NT2/D1 (cell line): Measurements from ENCODE around the gene PRR29.
"Not testable (repeated sequence)": the region's sequence is repeated elsewhere in the genome, so short reads cannot be mapped to it uniquely, and the experiment has no call there.

Experiments used
- DNase-seq: peaks from one replicate; pipeline ENCODE4 v3.0.0-alpha.2; 2011; ENCODE audit warnings: low read depth, low spot score
- H3K27me3 ChIP-seq: 2 replicates; pipeline ENCODE4 v1.6.0; 2011; ENCODE audit warnings: mild to moderate bottlenecking; ENCODE audit not compliant: insufficient read length, insufficient read depth
- H3K36me3 ChIP-seq: 2 replicates; pipeline ENCODE4 v1.6.1; 2011; ENCODE audit warnings: mild to moderate bottlenecking, low read length, mixed read lengths; ENCODE audit not compliant: insufficient read depth, insufficient read length
- H3K4me1 ChIP-seq: 2 replicates; pipeline ENCODE4 v1.5.1; 2011; ENCODE audit not compliant: insufficient read depth, insufficient read length
- H3K4me3 ChIP-seq: 2 replicates; pipeline ENCODE4 v1.5.1; 2011; ENCODE audit warnings: low read depth; ENCODE audit not compliant: insufficient read length
- H3K9ac ChIP-seq: 2 replicates; pipeline ENCODE4 v1.6.0; 2011; ENCODE audit warnings: low read depth; ENCODE audit not compliant: insufficient read length
- H3K9me3 ChIP-seq: 2 replicates; pipeline ENCODE4 v1.5.1; 2011; ENCODE audit warnings: mild to moderate bottlenecking, low read length; ENCODE audit not compliant: insufficient read depth
- SUZ12 ChIP-seq: IDR thresholded peaks from 2 replicates; pipeline ENCODE4 v1.6.1; 2011; ENCODE audit not compliant: insufficient read length, insufficient read depth; ENCODE audit errors: extremely low read depth
- YY1 ChIP-seq: IDR thresholded peaks from 2 replicates; pipeline ENCODE4 v1.6.1; 2011; ENCODE audit not compliant: insufficient read length, insufficient read depth
- ZNF274 ChIP-seq: IDR thresholded peaks from 2 replicates; pipeline ENCODE4 v1.6.1; 2011; ENCODE audit warnings: mild to moderate bottlenecking, low read depth, low read length

PRR29 gene

DNA sequence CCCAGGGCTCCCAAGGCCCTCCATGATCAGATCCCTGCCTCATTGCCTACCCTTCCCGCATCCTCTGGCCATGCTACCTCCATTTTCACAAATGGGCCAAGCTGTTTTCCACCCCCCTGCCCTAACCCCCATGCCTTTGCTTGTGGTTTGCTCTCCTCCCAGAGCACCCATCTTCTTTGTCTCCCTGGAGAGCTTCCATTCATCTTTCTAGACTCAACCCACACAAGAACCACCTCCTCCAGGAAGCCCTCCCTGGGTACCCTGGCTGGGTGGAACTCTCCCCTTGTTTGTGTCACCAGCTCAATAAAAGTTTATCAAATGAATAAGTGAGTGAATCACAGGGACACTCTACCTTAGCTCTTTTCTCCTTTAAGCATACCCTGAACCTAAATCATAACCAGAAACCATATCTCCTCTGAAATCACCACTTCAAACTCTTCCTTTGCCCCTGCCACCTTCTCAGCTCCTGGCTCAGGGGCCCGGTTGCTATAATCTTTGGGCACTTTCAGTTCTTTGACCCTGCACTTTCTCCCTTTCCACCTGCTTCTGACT, 22.5 kb upstream of the PRR29 start:
- Histone ChIP-seq H3K4me3 (no peak overlapping the region), H3K36me3 (no peaks in the 10 kb centered on the region), H3K9ac (no peak overlapping the region), H3K4me1 (peaks cover 11% of the 10 kb centered on the region), H3K9me3 (no peaks in the 10 kb centered on the region), H3K27me3 (no peaks in the 10 kb centered on the region)
- no peak for DNase-seq
- TF ChIP-seq SUZ12 (no peak), ZNF274 (no peak), YY1 (no peak)

DNA sequence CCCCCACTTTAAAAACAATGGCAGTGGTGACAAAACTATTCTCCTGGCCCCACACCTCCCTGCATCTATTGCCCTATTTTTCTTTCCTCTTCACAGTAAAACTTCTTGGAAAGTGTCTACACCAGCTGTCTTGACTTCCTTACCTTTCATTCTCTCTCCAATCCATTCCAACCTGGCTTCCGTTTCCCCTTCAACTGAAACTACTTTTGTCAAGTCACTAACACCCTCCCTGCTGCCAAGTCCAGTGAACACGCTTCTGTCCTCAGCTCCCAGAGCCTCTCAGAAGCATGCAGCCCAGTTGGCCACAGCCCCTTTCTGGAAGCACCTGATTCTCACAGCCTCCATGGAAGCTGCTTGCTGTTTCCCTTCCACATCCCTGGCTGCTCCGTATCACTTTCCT, 21.4 kb upstream of the PRR29 start:
- no peak for DNase-seq
- peaks cover 2% of the 10 kb centered on the region; the same call in 1 of the 2 replicates for H3K9me3 ChIP-seq
- H3K27me3 ChIP-seq = no peaks in the 10 kb centered on the region
- peaks cover 11% of the 10 kb centered on the region for H3K4me1 ChIP-seq
- no peak overlapping the region for H3K9ac ChIP-seq
- no peak overlapping the region for H3K4me3 ChIP-seq
- TF ChIP-seq ZNF274 = no peak
- no peak for TF ChIP-seq YY1
- no peak for TF ChIP-seq SUZ12
- H3K36me3 ChIP-seq = no peaks in the 10 kb centered on the region

DNA sequence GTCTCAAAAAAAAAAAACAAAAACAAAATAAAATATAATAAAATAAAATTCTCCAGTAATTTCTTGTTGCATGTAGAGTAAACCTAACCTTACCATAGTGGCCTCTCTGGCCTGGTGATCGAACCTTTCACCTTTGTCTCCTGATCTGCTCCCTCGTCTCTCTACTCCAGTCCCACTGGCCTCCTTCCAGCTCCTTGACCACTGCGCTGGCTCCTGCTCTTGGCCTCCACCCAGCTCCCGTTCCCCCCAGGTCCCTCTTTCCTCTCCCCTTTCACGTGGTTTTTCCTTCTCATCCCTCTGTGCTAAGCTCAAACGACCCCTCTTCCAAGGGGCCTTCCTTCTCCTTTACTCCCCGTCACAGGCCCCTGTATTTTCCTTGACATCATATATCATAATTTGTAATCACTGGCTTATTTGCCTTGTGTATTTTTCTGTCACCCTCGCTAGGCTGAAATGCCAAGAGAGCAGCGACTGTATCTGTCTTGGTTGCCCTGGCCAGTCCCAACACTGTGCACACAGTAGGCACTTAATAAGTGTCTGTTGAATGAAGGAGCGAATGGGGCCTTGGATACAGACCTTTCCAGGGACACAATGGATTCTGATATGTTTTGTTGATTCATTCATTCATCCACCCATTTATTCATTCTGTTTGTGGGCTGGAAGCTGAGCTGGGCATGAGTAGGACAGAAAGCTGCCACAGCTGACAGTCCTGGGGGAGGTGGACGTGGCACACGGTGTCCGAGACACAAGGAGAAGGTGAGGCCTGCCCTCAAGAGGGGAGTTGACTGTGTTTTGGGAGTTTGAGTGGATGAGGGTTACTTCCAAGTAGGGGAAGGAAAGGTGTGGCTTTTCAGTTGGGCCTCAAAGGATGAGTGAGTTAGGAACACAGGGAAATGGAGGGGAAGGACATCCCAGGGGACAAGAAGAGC, 19.6 kb upstream of the PRR29 start:
- peaks cover 11% of the 10 kb centered on the region for H3K4me1 ChIP-seq
- no peaks in the 10 kb centered on the region for H3K27me3 ChIP-seq
- no peak overlapping the region for H3K4me3 ChIP-seq
- no peaks in the 10 kb centered on the region for H3K36me3 ChIP-seq
- peaks cover 9% of the 10 kb centered on the region; the same call in 1 of the 2 replicates for H3K9me3 ChIP-seq
- DNase-seq = no peak
- H3K9ac ChIP-seq = no peak overlapping the region
- TF ChIP-seq YY1 (no peak), ZNF274 (no peak), SUZ12 (no peak)

DNA sequence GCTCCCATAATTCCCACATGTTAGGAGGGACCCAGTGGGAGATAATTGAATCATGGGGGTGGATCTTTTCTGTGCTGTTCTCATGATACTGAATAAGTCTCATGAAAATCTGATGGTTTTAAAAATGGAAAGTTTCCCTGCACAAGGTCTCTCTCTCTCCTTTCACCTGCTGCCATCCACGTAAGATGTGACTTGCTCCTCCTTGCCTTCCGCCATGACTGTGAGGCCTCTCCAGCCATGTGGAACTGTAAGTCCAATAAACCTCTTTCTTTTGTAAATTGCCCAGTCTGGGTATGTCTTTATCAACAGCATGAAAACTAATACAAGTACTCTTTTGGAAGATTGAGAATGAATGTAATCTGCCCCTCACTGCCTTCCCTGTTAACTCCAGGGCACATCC, 15.5 kb upstream of the PRR29 start:
- not testable (repeated sequence) for DNase-seq, H3K9me3 ChIP-seq, H3K9ac ChIP-seq, H3K4me3 ChIP-seq, H3K27me3 ChIP-seq, H3K36me3 ChIP-seq
- H3K4me1 ChIP-seq = peaks cover 15% of the 10 kb centered on the region

DNA sequence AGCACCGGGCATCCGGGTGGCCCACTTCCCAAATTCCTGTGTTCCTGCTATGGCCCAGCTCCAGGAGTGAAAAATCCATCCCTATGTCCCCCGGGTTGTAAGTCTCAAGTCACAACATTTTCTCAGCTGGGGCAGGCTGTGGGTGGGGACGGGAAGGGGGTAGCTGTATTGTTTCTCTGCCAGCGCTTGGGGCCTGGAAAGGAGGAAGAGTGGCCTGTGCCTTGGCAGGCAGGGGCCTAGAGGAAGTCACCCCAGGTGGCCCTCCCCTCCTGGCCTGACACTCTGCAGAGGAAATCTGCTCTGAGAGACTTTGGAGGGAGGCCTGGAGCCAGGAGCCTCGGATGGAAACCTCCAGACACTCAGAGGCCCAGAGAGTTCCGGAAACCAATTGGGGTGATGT, 14.8 kb upstream of the PRR29 start:
- H3K36me3 ChIP-seq = no peaks in the 10 kb centered on the region
- no peaks in the 10 kb centered on the region for H3K27me3 ChIP-seq
- H3K4me1 ChIP-seq = peaks cover 22% of the 10 kb centered on the region
- H3K9me3 ChIP-seq = peaks cover 9% of the 10 kb centered on the region; the same call in 1 of the 2 replicates
- no peak for DNase-seq
- H3K9ac ChIP-seq = no peak overlapping the region
- H3K4me3 ChIP-seq = no peak overlapping the region
- TF ChIP-seq ZNF274 (no peak), YY1 (no peak), SUZ12 (no peak)

DNA sequence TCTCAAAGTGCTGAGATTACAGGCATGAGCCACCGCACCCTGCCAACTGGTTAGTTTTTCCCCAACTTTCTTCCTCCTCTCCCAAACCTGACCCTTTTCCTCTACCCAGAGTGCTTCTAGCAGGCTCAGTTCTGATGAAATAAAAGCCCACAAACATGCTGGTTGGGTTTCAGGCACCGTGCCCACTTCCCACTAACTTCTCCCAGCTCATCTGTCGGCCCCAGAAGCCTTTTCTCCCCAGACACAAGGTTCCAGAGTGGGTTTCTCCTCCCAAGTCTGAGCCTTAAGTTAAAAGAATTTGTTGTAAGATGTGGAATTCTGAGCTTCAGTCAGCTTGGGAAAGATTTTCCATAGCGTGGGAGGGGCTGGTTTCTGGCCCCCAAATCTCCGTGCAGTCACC, 13.9 kb upstream of the PRR29 start:
- H3K36me3 ChIP-seq = no peaks in the 10 kb centered on the region
- H3K9ac ChIP-seq = no peak overlapping the region
- H3K27me3 ChIP-seq = peaks cover under 1% of the 10 kb centered on the region
- DNase-seq = no peak
- peaks cover 23% of the 10 kb centered on the region for H3K4me1 ChIP-seq
- H3K4me3 ChIP-seq = no peak overlapping the region
- H3K9me3 ChIP-seq = peaks cover 9% of the 10 kb centered on the region; the same call in 1 of the 2 replicates
- no peak for TF ChIP-seq YY1
- no peak for TF ChIP-seq SUZ12
- no peak for TF ChIP-seq ZNF274

DNA sequence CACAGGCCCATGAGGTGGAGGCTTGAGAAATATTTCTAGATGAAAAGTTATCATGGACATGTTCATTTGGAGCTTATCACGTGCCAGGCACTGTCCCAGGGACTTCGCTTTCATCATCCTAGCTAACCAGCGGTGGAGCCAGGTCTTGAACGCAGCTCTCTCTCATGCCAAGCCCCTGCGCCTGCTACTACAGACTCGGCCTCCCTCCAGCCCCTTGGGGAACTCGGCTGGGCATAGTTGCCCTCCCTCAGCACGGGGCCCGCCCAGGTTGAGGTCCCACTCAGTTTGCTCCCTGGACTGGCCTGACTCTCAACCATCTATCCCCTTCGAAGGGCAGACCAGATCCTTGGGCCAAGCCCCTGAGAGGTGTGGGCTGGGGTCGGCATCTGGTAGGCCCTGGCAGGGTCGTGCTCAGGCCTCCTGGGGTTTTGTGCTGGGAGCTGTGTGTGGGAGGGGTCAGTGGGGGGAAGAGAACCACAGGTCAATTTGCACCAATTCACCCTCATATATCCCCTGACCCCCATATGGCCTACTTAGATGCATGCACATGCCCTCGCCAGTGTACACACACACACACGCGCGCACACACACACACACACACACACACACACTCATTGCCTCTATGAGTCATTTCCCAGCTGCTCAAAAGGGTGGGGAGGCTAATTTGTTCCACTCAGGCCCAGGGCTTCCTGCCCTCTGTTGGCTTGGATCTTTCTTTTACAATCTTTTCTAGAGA, 13.3 kb upstream of the PRR29 start:
- no peak overlapping the region for H3K4me3 ChIP-seq
- peaks cover 9% of the 10 kb centered on the region; the same call in 1 of the 2 replicates for H3K9me3 ChIP-seq
- H3K4me1 ChIP-seq = peaks cover 28% of the 10 kb centered on the region
- no peak overlapping the region for H3K9ac ChIP-seq
- no peak for DNase-seq
- H3K36me3 ChIP-seq = no peaks in the 10 kb centered on the region
- TF ChIP-seq SUZ12 = no peak
- no peak for TF ChIP-seq YY1
- TF ChIP-seq ZNF274 = no peak
- H3K27me3 ChIP-seq = peaks cover 5% of the 10 kb centered on the region
